HCT116 (cell line): ENCODE results near the gene FAM13A. TPM values are rescaled to one million over a fixed set of nuclear protein-coding genes. Genes with fewer than 3 reads are reported as not detected.

ENCODE experiments used
- ATAC-seq: fragments of 200-7000 bp; cut with Tn5 transposase; 2 replicates; pipeline ENCODE4 v1.9.1; 2020; ENCODE audit warnings: mild to moderate bottlenecking, moderate library complexity
- BruUV-seq: library from RNA; stranded (reverse); fragments of 400-500 nt; replicated peaks from 2 replicates; lab custom pipeline; 2021; lab: Mats Ljungman, UMichigan
- CTCF ChIA-PET: fragments of 300-600 bp; sonication (Branson Sonifier 250); formaldehyde crosslinking; loops from one replicate; lab custom pipeline; 2021; ENCODE audit warnings: antibody characterized with exemption; lab: Charles Lee
- POLR2A ChIA-PET: fragments of 300-600, 350-600 bp; sonication (Branson Sonifier 250); formaldehyde crosslinking; loops from one replicate; lab custom pipeline; 2021; ENCODE audit warnings: antibody characterized with exemption; lab: Charles Lee
- RAD21 ChIA-PET, 2 experiments: fragments of 300-600 bp; sonication (Branson Sonifier 250); formaldehyde crosslinking; loops; one replicate each; lab custom pipeline; 2023; ENCODE audit warnings: low total read pairs in 2 of 2; ENCODE audit not compliant: uncharacterized antibody in 2 of 2, unreplicated experiment in 2 of 2, low non-redundant PET in 1 of 2; lab: Charles Lee
- DNase-seq: peaks from one replicate; pipeline ENCODE4 v3.0.0-alpha.2; 2010; ENCODE audit warnings: low read depth, low spot score
- H2AFZ ChIP-seq: fragments of 200-600 bp; shearing (Covaris generic), sonication (generic); 2 replicates; pipeline ENCODE4 v1.6.1; 2017; ENCODE audit warnings: low read depth, mixed run types, mixed read lengths, antibody characterized with exemption, low read length; ENCODE audit not compliant: poor library complexity, severe bottlenecking
- H3K27ac ChIP-seq: 2 replicates; pipeline ENCODE4 v1.5.1; 2012; ENCODE audit warnings: low read depth, low read length
- H3K27me3 ChIP-seq: fragments of 200-600 bp; sonication (generic); 2 replicates; pipeline ENCODE4 v1.6.1; 2016; ENCODE audit warnings: mixed run types, low read length, mixed read lengths; ENCODE audit not compliant: insufficient read depth
- H3K36me3 ChIP-seq, 2 experiments: fragments of 200-500 bp in 1 of 2; fragments of 200-600 bp in 1 of 2; sonication (Bioruptor generic) in 1 of 2; sonication (generic) in 1 of 2; 2 replicates each; pipeline versions ENCODE4 v1.5.1 to v1.6.1; 2014 to 2016; ENCODE audit warnings: low read length in 2 of 2, inconsistent platforms in 1 of 2, mixed read lengths in 1 of 2, mixed run types in 1 of 2; ENCODE audit not compliant: insufficient read depth in 2 of 2, control insufficient read depth in 1 of 2
- H3K4me1 ChIP-seq, 2 experiments: fragments of 200-600 bp in 1 of 2; sonication (generic) in 1 of 2; 2 replicates each; pipeline versions ENCODE4 v1.5.1 to v1.6.1; 2012 to 2017; ENCODE audit warnings: low read length in 2 of 2, inconsistent platforms in 1 of 2, mild to moderate bottlenecking in 1 of 2, mixed read lengths in 1 of 2, mixed run types in 1 of 2, moderate library complexity in 1 of 2; ENCODE audit not compliant: insufficient read depth in 2 of 2, control insufficient read depth in 1 of 2
- H3K4me2 ChIP-seq: fragments of 200-600 bp; sonication (generic); 2 replicates; pipeline ENCODE4 v1.6.1; 2017; ENCODE audit warnings: mixed run types, low read length, mixed read lengths
- H3K4me3 ChIP-seq, 2 experiments: fragments of 200-600 bp in 1 of 2; sonication (generic) in 1 of 2; replicated peaks in 1 of 2; 2 replicates each; pipeline ENCODE4 v1.5.1; 2011 to 2016; ENCODE audit warnings: low read length in 2 of 2, control low read depth in 1 of 2, low read depth in 1 of 2, mild to moderate bottlenecking in 1 of 2, mixed read lengths in 1 of 2, mixed run types in 1 of 2
- H3K79me2 ChIP-seq: fragments of 200-600 bp; sonication (generic); 2 replicates; pipeline ENCODE4 v1.6.1; 2017; ENCODE audit warnings: mild to moderate bottlenecking, mixed run types, low read length, moderate library complexity, mixed read lengths; ENCODE audit not compliant: insufficient read depth
- H3K9ac ChIP-seq: fragments of 200-600 bp; sonication (generic); 2 replicates; pipeline ENCODE4 v1.6.1; 2016; ENCODE audit warnings: low read length, mixed read lengths
- H3K9me2 ChIP-seq: fragments of 200-600 bp; sonication (generic), shearing (Covaris generic); 2 replicates; pipeline ENCODE4 v1.6.1; 2017; ENCODE audit warnings: mixed run types, mild to moderate bottlenecking, moderate library complexity; ENCODE audit not compliant: insufficient read depth
- H3K9me3 ChIP-seq, 2 experiments: fragments of 200-500 bp in 1 of 2; fragments of 200-600 bp in 1 of 2; sonication (Bioruptor generic) in 1 of 2; sonication (generic) in 1 of 2; 2 replicates each; pipeline ENCODE4 v1.6.1; 2014 to 2017; ENCODE audit warnings: low read length in 2 of 2, mixed read lengths in 2 of 2, inconsistent platforms in 1 of 2, low read depth in 1 of 2, mild to moderate bottlenecking in 1 of 2, mixed run types in 1 of 2, moderate library complexity in 1 of 2; ENCODE audit not compliant: control insufficient read depth in 1 of 2, insufficient read depth in 1 of 2
- H4K20me1 ChIP-seq: fragments of 200-600 bp; sonication (generic), shearing (Covaris generic); 2 replicates; pipeline ENCODE4 v1.6.1; 2017; ENCODE audit warnings: mixed run types, mild to moderate bottlenecking, moderate library complexity; ENCODE audit not compliant: insufficient read depth
- ATF3 ChIP-seq: IDR thresholded peaks from 2 replicates; pipeline ENCODE4 v1.6.1; 2012
- CBX3 ChIP-seq: IDR thresholded peaks from 2 replicates; pipeline ENCODE4 v1.6.1; 2012; ENCODE audit warnings: low read depth
- EGR1 ChIP-seq: IDR thresholded peaks from 2 replicates; pipeline ENCODE4 v1.6.1; 2012; ENCODE audit warnings: low read depth
- ELF1 ChIP-seq: IDR thresholded peaks from 2 replicates; pipeline ENCODE4 v1.6.1; 2012; ENCODE audit warnings: low read depth, borderline replicate concordance
- EZH2 ChIP-seq: fragments of 200-600 bp; sonication (generic); IDR thresholded peaks from 2 replicates; pipeline ENCODE4 v1.6.1; 2017; ENCODE audit warnings: antibody characterized with exemption, mixed run types
- EZH2phosphoT487 ChIP-seq: fragments of 200-600 bp; IDR thresholded peaks from 2 replicates; pipeline ENCODE4 v1.6.1; 2018; ENCODE audit warnings: antibody characterized with exemption, borderline replicate concordance
- FOSL1 ChIP-seq: IDR thresholded peaks from 2 replicates; pipeline ENCODE4 v1.6.1; 2012; ENCODE audit warnings: low read depth
- JUND ChIP-seq: IDR thresholded peaks from 2 replicates; pipeline ENCODE4 v1.6.1; 2012
- MAX ChIP-seq: IDR thresholded peaks from 2 replicates; pipeline ENCODE4 v1.6.1; 2012
- POLR2A ChIP-seq: IDR thresholded peaks from 2 replicates; pipeline ENCODE4 v1.7.0; 2011; ENCODE audit warnings: borderline replicate concordance; ENCODE audit not compliant: insufficient read depth, insufficient read length; ENCODE audit errors: extremely low read depth
- REST ChIP-seq: IDR thresholded peaks from 2 replicates; pipeline ENCODE4 v1.6.1; 2012; ENCODE audit warnings: low read depth
- SIN3A ChIP-seq: IDR thresholded peaks from 2 replicates; pipeline ENCODE4 v1.6.1; 2012; ENCODE audit warnings: low read depth
- SRF ChIP-seq: IDR thresholded peaks from 2 replicates; pipeline ENCODE4 v1.6.1; 2012; ENCODE audit warnings: low read depth
- TCF7L2 ChIP-seq: IDR thresholded peaks from 2 replicates; pipeline ENCODE4 v1.7.0; 2011; ENCODE audit warnings: borderline replicate concordance, inconsistent platforms; ENCODE audit not compliant: insufficient read depth, insufficient read length; ENCODE audit errors: extremely low read depth
- YY1 ChIP-seq: IDR thresholded peaks from 2 replicates; pipeline ENCODE4 v1.6.1; 2011; ENCODE audit warnings: low read length, low read depth, moderate library complexity, mild to moderate bottlenecking; ENCODE audit not compliant: insufficient replicate concordance; ENCODE audit errors: extremely low read depth
- ZBTB33 ChIP-seq: IDR thresholded peaks from 2 replicates; pipeline ENCODE4 v1.6.1; 2011; ENCODE audit warnings: mild to moderate bottlenecking, low read length, moderate library complexity; ENCODE audit not compliant: insufficient replicate concordance; ENCODE audit errors: extremely low read depth
- ZNF274 ChIP-seq: fragments of 200-500 bp; sonication (Bioruptor generic); IDR thresholded peaks from 2 replicates; pipeline ENCODE4 v1.6.1; 2014; ENCODE audit warnings: mild to moderate bottlenecking, low read depth, low read length, inconsistent platforms
- intact Hi-C: fragments of 100-400 bp; cut with micrococcal nuclease; formaldehyde crosslinking; loops from 2 replicates; pipeline ENCODE4 v1.10.0; 2022
- total RNA-seq: library from RNA; stranded (reverse); gene quantifications from one replicate; pipeline ENCODE4 v1.2.1, GENCODE V29; 2021; ENCODE audit not compliant: unreplicated experiment

FAM13A gene
- total RNA-seq, 1 experiment from 2014 or later, result 17.2 TPM

- TF ChIP-seq ZBTB33 (no peak), JUND (no peak), EZH2phosphoT487 (no peak), SIN3A (no peak), EZH2 (no peak), MAX (no peak), YY1 (no peak)
These were observed 338.9 kb downstream of the FAM13A start (continued) for GRCh38 chr4:88718098-88718497.

- Histone ChIP-seq H2AFZ (no peak overlapping the region), H3K36me3 (no peaks in the 10 kb centered on the region), H3K4me3 (no peak overlapping the region), H3K9ac (no peak overlapping the region), H3K79me2 (no peaks in the 10 kb centered on the region), H3K27ac (no peak overlapping the region), H4K20me1 (no peaks in the 10 kb centered on the region), H3K4me1 (no peaks in the 10 kb centered on the region), H3K4me2 (no peak overlapping the region), H3K27me3 (no peaks in the 10 kb centered on the region), H3K9me2 (no peaks in the 10 kb centered on the region), H3K9me3 (peaks cover 0 to 4% of the 10 kb centered on the region in 2 experiments; a peak in 1 of 4 replicates)
- POLR2A ChIA-PET, result no interaction called here
- no peak for DNase-seq
- no peak for ATAC-seq
- CTCF ChIA-PET, result no interaction called here
- intact Hi-C loops, result no loop called here
- no TSS peak for BruUV-seq
- RAD21 ChIA-PET, result no interaction called here
- TF ChIP-seq FOSL1, result no peak
- no peak for TF ChIP-seq ELF1
- TF ChIP-seq CBX3, result no peak
- TF ChIP-seq POLR2A, result no peak
- TF ChIP-seq SRF, result no peak
- TF ChIP-seq TCF7L2, result no peak
- no peak for TF ChIP-seq ATF3
- TF ChIP-seq SIN3A, result no peak
- TF ChIP-seq ZNF274, result no peak
- no peak for TF ChIP-seq EZH2phosphoT487
- no peak for TF ChIP-seq EZH2
- TF ChIP-seq ZBTB33, result no peak
- no peak for TF ChIP-seq EGR1
- TF ChIP-seq REST, result no peak
These were observed 343.2 kb downstream of the FAM13A start for GRCh38 chr4:88713782-88714181.
